Coronary artery (tissue), 2 donors: ENCODE measurements around the gene IMP3.

ENCODE experiments used
- DNase-seq: peaks from one replicate; pipeline ENCODE4 v3.0.0-alpha.2; 2017; ENCODE audit warnings: low spot score
- H3K27ac ChIP-seq, 2 donors: fragments of 200-600 bp; sonication (generic); one replicate each; pipeline ENCODE4 v1.5.1; 2016 to 2019
- H3K4me3 ChIP-seq: fragments of 200-600 bp; sonication (generic); 2 replicates; pipeline ENCODE4 v1.5.1; 2016; ENCODE audit warnings: mild to moderate bottlenecking, moderate library complexity
- TF ChIP-seq, protein P1 (sequence below): fragments of 200-600 bp; sonication (generic); IDR thresholded peaks from one replicate; pipeline ENCODE4 v1.5.1; 2019; ENCODE audit warnings: antibody characterized with exemption

The IMP3 gene

GRCh38 chr15:75631935-75632334, 8.1 kb downstream of the IMP3 start:
- Histone ChIP-seq H3K27ac (no peak overlapping the region), H3K4me3 (no peak overlapping the region)
- TF ChIP-seq, protein P1, sequence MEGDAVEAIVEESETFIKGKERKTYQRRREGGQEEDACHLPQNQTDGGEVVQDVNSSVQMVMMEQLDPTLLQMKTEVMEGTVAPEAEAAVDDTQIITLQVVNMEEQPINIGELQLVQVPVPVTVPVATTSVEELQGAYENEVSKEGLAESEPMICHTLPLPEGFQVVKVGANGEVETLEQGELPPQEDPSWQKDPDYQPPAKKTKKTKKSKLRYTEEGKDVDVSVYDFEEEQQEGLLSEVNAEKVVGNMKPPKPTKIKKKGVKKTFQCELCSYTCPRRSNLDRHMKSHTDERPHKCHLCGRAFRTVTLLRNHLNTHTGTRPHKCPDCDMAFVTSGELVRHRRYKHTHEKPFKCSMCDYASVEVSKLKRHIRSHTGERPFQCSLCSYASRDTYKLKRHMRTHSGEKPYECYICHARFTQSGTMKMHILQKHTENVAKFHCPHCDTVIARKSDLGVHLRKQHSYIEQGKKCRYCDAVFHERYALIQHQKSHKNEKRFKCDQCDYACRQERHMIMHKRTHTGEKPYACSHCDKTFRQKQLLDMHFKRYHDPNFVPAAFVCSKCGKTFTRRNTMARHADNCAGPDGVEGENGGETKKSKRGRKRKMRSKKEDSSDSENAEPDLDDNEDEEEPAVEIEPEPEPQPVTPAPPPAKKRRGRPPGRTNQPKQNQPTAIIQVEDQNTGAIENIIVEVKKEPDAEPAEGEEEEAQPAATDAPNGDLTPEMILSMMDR = no peak
- DNase-seq = no peak

DNA sequence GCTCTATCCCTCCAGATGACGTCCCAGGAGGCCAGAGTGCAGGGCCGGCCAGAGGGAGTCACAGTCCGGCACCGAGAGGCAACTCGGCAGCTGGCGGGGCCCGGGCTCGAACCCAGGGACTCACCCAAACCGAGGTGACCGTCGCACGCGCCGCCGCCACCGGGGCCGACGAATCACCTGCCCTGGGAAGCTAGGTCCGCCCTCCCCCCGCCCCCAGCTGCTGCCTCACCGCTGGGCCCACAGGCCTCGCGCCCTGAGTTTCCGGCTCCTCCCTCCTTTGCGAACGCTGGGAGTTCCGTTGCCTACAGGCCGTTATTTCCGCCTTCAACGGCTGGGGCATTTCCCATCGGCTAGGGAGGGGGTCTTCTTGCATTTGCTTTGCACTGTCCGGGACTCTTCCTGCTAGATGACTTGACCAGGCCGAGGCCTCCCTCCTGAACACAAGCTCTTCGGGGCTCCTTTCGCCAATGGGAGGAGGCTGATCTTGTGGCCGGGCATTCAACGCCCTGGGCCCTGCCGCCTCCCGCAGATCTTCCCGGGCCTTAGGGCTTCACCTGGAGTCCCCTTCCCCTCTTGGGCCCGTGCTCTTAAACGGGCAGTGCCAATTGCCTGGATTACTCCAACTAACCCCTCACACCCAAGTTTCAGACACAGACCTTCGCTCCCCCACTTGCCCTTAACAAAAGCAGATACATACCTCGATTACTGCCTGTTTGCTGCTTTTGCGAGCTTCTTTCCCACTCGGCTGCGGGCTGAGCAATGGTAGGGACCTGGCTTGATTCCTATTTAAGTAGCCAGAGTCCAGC, 14.3 kb downstream of the IMP3 start, which contains the start of gene SNUPN:
TSS of gene SNUPN (minus strand) at position 184 of the 806 bp plus-strand sequence. CDS start 4,674 bp downstream, outside the sequence.
- peak within 1 kb of the TSS; percentile 93 to 96 for H3K27ac ChIP-seq
- peak within 1 kb of the TSS; percentile 90 for H3K4me3 ChIP-seq
- TF ChIP-seq, protein P1 = no peak
- DNase-seq = peak; percentile 96

DNA sequence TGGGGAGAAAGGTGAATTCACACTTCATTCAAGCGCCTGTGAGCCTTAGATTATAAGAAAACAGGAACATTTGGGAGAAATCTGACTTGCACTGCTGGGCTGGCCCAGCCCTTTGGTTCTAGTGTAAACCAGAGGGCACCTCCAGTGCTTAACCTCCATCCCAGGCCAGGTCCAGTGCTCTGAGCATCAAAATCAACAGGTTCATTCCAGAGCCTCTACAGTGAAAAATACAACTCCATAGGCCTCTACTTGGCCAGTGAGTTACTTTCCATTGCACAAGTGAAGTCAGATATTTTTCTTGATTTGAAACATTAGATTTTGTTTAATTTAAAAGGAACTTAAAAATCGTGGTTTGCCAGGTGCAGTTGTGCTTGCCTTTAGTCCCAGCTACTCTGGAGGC, 17.5 kb downstream of the IMP3 start:
- TF ChIP-seq, protein P1 = no peak
- DNase-seq = no peak
- no peak overlapping the region for H3K4me3 ChIP-seq
- no peak overlapping the region for H3K27ac ChIP-seq

GRCh38 chr15:75620841-75621391, 19.1 kb downstream of the IMP3 start:
- DNase-seq = peak; percentile 90
- Histone ChIP-seq H3K4me3 (peak overlapping the region; percentile 53), H3K27ac (peak overlapping the region; percentile 62 to 84)
- TF ChIP-seq, protein P1 = no peak

DNA sequence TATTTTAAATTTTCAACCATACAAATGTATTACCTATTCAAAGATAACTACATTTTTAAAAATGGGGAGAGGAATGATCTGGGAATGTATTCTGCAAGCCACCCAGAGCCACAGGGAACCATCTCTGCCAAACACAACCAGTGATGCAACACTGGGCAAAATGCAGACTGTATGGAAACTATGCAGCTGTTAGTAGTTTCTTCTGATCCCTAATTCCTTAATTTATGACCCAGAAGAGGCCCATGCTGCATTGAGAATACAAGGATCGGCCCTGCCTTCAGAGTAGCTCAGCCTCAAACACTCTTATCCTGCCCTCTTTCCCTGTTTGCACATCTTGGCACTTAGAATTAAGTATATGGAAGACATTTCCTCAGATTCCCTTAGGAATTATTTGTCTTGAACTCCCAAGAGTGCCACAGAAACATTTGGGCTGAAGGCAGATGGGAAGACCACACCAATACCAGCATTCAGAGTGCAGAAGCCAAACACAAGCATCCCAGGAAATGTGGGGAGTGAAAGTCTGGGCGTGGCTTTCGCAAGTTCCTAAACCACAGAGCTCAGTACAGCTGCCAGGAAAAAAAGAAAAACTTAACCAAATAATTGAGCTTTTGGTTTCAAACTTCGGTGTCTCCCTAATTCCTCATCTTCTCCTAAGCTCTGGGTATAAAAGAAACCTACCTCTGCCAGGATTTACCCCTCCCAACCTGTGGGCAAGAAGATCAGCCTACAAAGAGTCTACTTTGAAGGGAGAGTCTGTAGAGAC, 19.8 kb downstream of the IMP3 start:
- H3K27ac ChIP-seq = peak overlapping the region; percentile 62 to 84
- TF ChIP-seq, protein P1 = no peak
- DNase-seq = no peak
- H3K4me3 ChIP-seq = peak overlapping the region; percentile 53

- no peak for DNase-seq
- Histone ChIP-seq H3K27ac (no peak overlapping the region), H3K4me3 (no peak overlapping the region)
- TF ChIP-seq, protein P1 = no peak
These were observed 23.3 kb downstream of the IMP3 start for GRCh38 chr15:75616766-75617165.
